IMR-90 (cell line): ENCODE data around the gene RHPN2. TPM values are rescaled to one million over a fixed set of nuclear protein-coding genes. Genes with fewer than 3 reads are reported as not detected.

Source experiments
- ATAC-seq: fragments of 200-7000 bp; cut with Tn5 transposase; 2 replicates; pipeline ENCODE4 v1.9.1; 2020; ENCODE audit warnings: low read depth, mild to moderate bottlenecking, moderate library complexity
- BruUV-seq: library from RNA; stranded (reverse); fragments of 400-500 nt; replicated peaks from 2 replicates; lab custom pipeline; 2021; lab: Mats Ljungman, UMichigan
- CTCF ChIA-PET: fragments of 300-600 bp; formaldehyde crosslinking; extraction: SDS; loops from one replicate; lab custom pipeline; 2021; ENCODE audit warnings: antibody characterized with exemption; lab: Yijun Ruan, JAX
- POLR2A ChIA-PET: fragments of 300-600 bp; sonication (Branson Sonifier 250); formaldehyde crosslinking; loops from one replicate; lab custom pipeline; 2022; ENCODE audit warnings: antibody characterized with exemption; ENCODE audit not compliant: unreplicated experiment; lab: Charles Lee
- DNase-seq: peaks from one replicate; pipeline ENCODE4 v3.0.0; 2013
- H2AFZ ChIP-seq: replicated peaks from 2 replicates; pipeline ENCODE3; 2013; ENCODE audit warnings: low read length, mild to moderate bottlenecking; ENCODE audit not compliant: poor library complexity
- H2AK5ac ChIP-seq: 2 replicates; pipeline ENCODE4 v1.6.1; 2013; ENCODE audit warnings: low read depth, low read length, inconsistent platforms
- H2AK9ac ChIP-seq: replicated peaks from 2 replicates; pipeline ENCODE3; 2013; ENCODE audit warnings: mild to moderate bottlenecking, low read depth, low read length, moderate library complexity; ENCODE audit not compliant: poor library complexity
- H2BK120ac ChIP-seq: 2 replicates; pipeline ENCODE4 v1.6.1; 2013; ENCODE audit warnings: low read depth, low read length, inconsistent platforms
- H2BK15ac ChIP-seq: 3 replicates; pipeline ENCODE4 v1.6.1; 2013; ENCODE audit warnings: low read depth, low read length, inconsistent platforms
- H2BK20ac ChIP-seq: 2 replicates; pipeline ENCODE4 v1.6.1; 2013; ENCODE audit warnings: low read depth, mild to moderate bottlenecking, inconsistent platforms, low read length, moderate library complexity
- H2BK5ac ChIP-seq: 2 replicates; pipeline ENCODE4 v1.6.1; 2013; ENCODE audit warnings: mild to moderate bottlenecking, low read depth, low read length, inconsistent platforms; ENCODE audit not compliant: poor library complexity, severe bottlenecking
- H3K14ac ChIP-seq: replicated peaks from 2 replicates; pipeline ENCODE4 v1.6.1; 2013; ENCODE audit warnings: low read depth, low read length, inconsistent platforms
- H3K18ac ChIP-seq: 2 replicates; pipeline ENCODE4 v1.6.1; 2013; ENCODE audit warnings: low read depth, low read length, control low read depth
- H3K23ac ChIP-seq: 2 replicates; pipeline ENCODE4 v1.6.1; 2013; ENCODE audit warnings: low read depth, low read length, inconsistent platforms
- H3K27ac ChIP-seq: 2 replicates; pipeline ENCODE4 v1.5.1; 2013; ENCODE audit warnings: mild to moderate bottlenecking, control low read depth, low read length; ENCODE audit not compliant: insufficient read depth
- H3K27me3 ChIP-seq: 2 replicates; pipeline ENCODE4 v1.6.1; 2013; ENCODE audit warnings: low read length; ENCODE audit not compliant: control insufficient read depth, insufficient read depth
- H3K36me3 ChIP-seq: 2 replicates; pipeline ENCODE4 v1.6.1; 2013; ENCODE audit warnings: low read length, mixed read lengths; ENCODE audit not compliant: control insufficient read depth, insufficient read depth
- H3K4ac ChIP-seq: 2 replicates; pipeline ENCODE4 v1.6.1; 2013; ENCODE audit warnings: low read depth, low read length, inconsistent platforms
- H3K4me1 ChIP-seq: 2 replicates; pipeline ENCODE4 v1.6.1; 2013; ENCODE audit warnings: low read length, mixed read lengths; ENCODE audit not compliant: control insufficient read depth, insufficient read depth
- H3K4me2 ChIP-seq: 2 replicates; pipeline ENCODE4 v1.6.1; 2013; ENCODE audit warnings: low read depth, mild to moderate bottlenecking, control low read depth, low read length, moderate library complexity
- H3K4me3 ChIP-seq: 2 replicates; pipeline ENCODE4 v1.5.1; 2013; ENCODE audit warnings: low read depth, mild to moderate bottlenecking, control low read depth, low read length, moderate library complexity; ENCODE audit not compliant: insufficient read depth
- H3K56ac ChIP-seq: 2 replicates; pipeline ENCODE4 v1.6.1; 2013; ENCODE audit warnings: low read length, inconsistent platforms; ENCODE audit not compliant: insufficient read depth; ENCODE audit errors: extremely low read depth
- H3K79me1 ChIP-seq, 2 experiments: 2 replicates each; pipeline ENCODE4 v1.6.1; 2013; ENCODE audit warnings: low read length in 2 of 2, inconsistent platforms in 1 of 2, low read depth in 1 of 2
- H3K9ac ChIP-seq: 2 replicates; pipeline ENCODE4 v1.6.1; 2013; ENCODE audit warnings: low read depth, low read length, control low read depth
- H3K9me1 ChIP-seq: 2 replicates; pipeline ENCODE4 v1.6.1; 2013; ENCODE audit warnings: low read length, inconsistent platforms; ENCODE audit not compliant: insufficient read depth
- H3K9me3 ChIP-seq: 2 replicates; pipeline ENCODE4 v1.6.1; 2013; ENCODE audit warnings: low read length; ENCODE audit not compliant: control insufficient read depth, insufficient read depth
- H4K20me1 ChIP-seq: 2 replicates; pipeline ENCODE4 v1.6.1; 2013; ENCODE audit warnings: low read length, inconsistent platforms; ENCODE audit not compliant: insufficient read depth
- H4K5ac ChIP-seq: 2 replicates; pipeline ENCODE4 v1.6.1; 2013; ENCODE audit warnings: mild to moderate bottlenecking, low read depth, low read length, control low read depth
- H4K8ac ChIP-seq, 2 experiments: 2 replicates each; pipeline ENCODE4 v1.6.1; 2013; ENCODE audit warnings: low read depth in 2 of 2, low read length in 2 of 2, control low read depth in 1 of 2, inconsistent platforms in 1 of 2
- H4K91ac ChIP-seq: 2 replicates; pipeline ENCODE4 v1.6.1; 2013; ENCODE audit warnings: low read depth, low read length, inconsistent platforms; ENCODE audit not compliant: insufficient read depth
- CEBPB ChIP-seq: IDR thresholded peaks from 2 replicates; pipeline ENCODE4 v1.6.1; 2012; ENCODE audit warnings: low read depth, low read length, improper control_type of control experiment
- CHD1 ChIP-seq: IDR thresholded peaks from 2 replicates; pipeline ENCODE4 v1.6.1; 2012; ENCODE audit warnings: low read depth, low read length, improper control_type of control experiment
- MAFK ChIP-seq: IDR thresholded peaks from 2 replicates; pipeline ENCODE4 v1.6.1; 2012; ENCODE audit warnings: low read depth, low read length, improper control_type of control experiment
- NFE2L2 ChIP-seq: fragments of 150-350 bp; IDR thresholded peaks from 2 replicates; pipeline ENCODE4 v1.6.1; 2016; ENCODE audit warnings: low read depth, mild to moderate bottlenecking, low read length
- POLR2A ChIP-seq: IDR thresholded peaks from 2 replicates; pipeline ENCODE4 v1.6.1; 2012; ENCODE audit warnings: mild to moderate bottlenecking, low read depth, low read length
- RAD21 ChIP-seq: IDR thresholded peaks from 2 replicates; pipeline ENCODE4 v1.6.1; 2012; ENCODE audit warnings: low read length, improper control_type of control experiment
- RCOR1 ChIP-seq: IDR thresholded peaks from 2 replicates; pipeline ENCODE4 v1.6.1; 2012; ENCODE audit warnings: mild to moderate bottlenecking, low read length, improper control_type of control experiment; ENCODE audit not compliant: insufficient replicate concordance
- WGBS, 2 experiments: methylation state at CpG; one replicate each; pipeline versions ENCODE4 v1.1.5 to v1.1.7; 2013; ENCODE audit warnings: missing lambda C conversion rate in 2 of 2; ENCODE audit not compliant: insufficient read length in 1 of 2; ENCODE audit errors: extremely low coverage in 2 of 2; 5-methylcytosine and 5-hydroxymethylcytosine counted together
- dilution Hi-C: fragments of 300-500 bp; cut with HindIII; formaldehyde crosslinking; loops from one replicate; pipeline ENCODE4 v1.14.3; 2018; ENCODE audit warnings: low sequenced_read_pairs; ENCODE audit not compliant: unreplicated experiment
- in situ Hi-C: fragments of 300-500 bp; cut with MboI; formaldehyde crosslinking; loops from 3 replicates; pipeline ENCODE4 v1.14.3; 2019; ENCODE audit warnings: low sequenced_read_pairs, inconsistent platforms, mixed read lengths
- intact Hi-C: fragments of 100-400 bp; cut with micrococcal nuclease; formaldehyde crosslinking; loops from 2 replicates; pipeline ENCODE4 v1.10.0; 2022
- polyA plus RNA-seq, 3 experiments: library from polyadenylated mRNA; depleted of rRNA; stranded (reverse); fragments of >200 nt; gene quantifications; 2 replicates each; pipeline ENCODE4 v1.2.3, GENCODE V29; 2012; ENCODE audit warnings: low replicate concordance in 1 of 3
- total RNA-seq: library from RNA; depleted of rRNA; stranded (reverse); fragments of >200 nt; gene quantifications from 2 replicates; pipeline ENCODE4 v1.2.3, GENCODE V29; 2012
- TF ChIP-seq, protein P1 (sequence below): fragments of 150-350 bp; IDR thresholded peaks from 2 replicates; pipeline ENCODE4 v1.6.1; 2016; ENCODE audit warnings: low read depth, mild to moderate bottlenecking, low read length, moderate library complexity, borderline replicate concordance

Gene RHPN2
- total and polyA plus RNA-seq, 2 of the 4 experiments (the other 2 are of a cell fraction): 2.3 to 4.0 TPM

DNA sequence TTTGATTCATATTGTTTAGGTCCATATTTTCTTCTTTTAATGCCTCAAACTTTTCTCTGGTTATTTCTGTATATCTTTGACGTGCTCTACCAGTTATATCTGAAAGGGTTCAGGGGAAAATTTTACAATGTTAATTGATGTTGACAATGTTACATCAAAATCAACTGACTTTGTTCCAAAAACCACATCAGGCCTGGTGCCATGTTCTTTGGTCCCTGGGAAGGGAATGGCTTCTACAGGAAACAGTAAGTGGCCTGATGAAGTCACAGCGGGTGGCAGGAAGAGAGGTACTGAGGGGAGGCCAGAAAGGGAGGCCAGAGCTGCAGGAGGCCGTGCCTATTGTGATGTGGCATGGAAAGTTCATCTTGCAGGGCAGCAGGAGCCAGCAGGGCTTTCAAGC is 131.1 kb downstream of the RHPN2 start:
- H4K20me1 ChIP-seq: no peaks in the 10 kb centered on the region
- no peak overlapping the region for H2BK5ac ChIP-seq
- intact Hi-C loops (no loop called here), in situ Hi-C loops (no loop called here), dilution Hi-C loops (no loop called here)
- BruUV-seq: no TSS peak
- no peaks in the 10 kb centered on the region; the same call in 1 of the 2 replicates for H3K9me1 ChIP-seq
- peaks cover 24% of the 10 kb centered on the region for H3K36me3 ChIP-seq
- H3K4ac ChIP-seq: no peak overlapping the region
- no peak overlapping the region for H2BK20ac ChIP-seq
- WGBS, 2 experiments: 94% methylated on average over 2 of the region's 3 CpGs; no CpG with 5 or more reads in 1 of the 2 experiments
- ChIA-PET CTCF (no interaction called here), POLR2A (no interaction called here)
- H3K23ac ChIP-seq: no peak overlapping the region
- no peak overlapping the region for H3K18ac ChIP-seq
- H3K4me3 ChIP-seq: no peak overlapping the region
- H3K56ac ChIP-seq: no peak overlapping the region
- DNase-seq: no peak
- H3K4me1 ChIP-seq: no peaks in the 10 kb centered on the region
- H3K14ac ChIP-seq: no peak overlapping the region
- TF ChIP-seq NFE2L2: no peak
- no peak for TF ChIP-seq POLR2A
- no peak for TF ChIP-seq RAD21
- TF ChIP-seq CHD1: no peak
- no peak for TF ChIP-seq MAFK
- no peak for TF ChIP-seq CEBPB
- TF ChIP-seq, protein P1, sequence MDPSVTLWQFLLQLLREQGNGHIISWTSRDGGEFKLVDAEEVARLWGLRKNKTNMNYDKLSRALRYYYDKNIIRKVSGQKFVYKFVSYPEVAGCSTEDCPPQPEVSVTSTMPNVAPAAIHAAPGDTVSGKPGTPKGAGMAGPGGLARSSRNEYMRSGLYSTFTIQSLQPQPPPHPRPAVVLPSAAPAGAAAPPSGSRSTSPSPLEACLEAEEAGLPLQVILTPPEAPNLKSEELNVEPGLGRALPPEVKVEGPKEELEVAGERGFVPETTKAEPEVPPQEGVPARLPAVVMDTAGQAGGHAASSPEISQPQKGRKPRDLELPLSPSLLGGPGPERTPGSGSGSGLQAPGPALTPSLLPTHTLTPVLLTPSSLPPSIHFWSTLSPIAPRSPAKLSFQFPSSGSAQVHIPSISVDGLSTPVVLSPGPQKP: no peak
- no peak for TF ChIP-seq RCOR1
- no peak overlapping the region for H4K5ac ChIP-seq
- no peaks in the 10 kb centered on the region for H3K79me1 ChIP-seq
- H3K4me2 ChIP-seq: no peak overlapping the region
- H3K9ac ChIP-seq: no peak overlapping the region
- H4K91ac ChIP-seq: no peak overlapping the region
- H3K27ac ChIP-seq: no peak overlapping the region
- ATAC-seq: no peak
- H2AFZ ChIP-seq: no peak overlapping the region
- H2BK120ac ChIP-seq: no peak overlapping the region
- H2AK9ac ChIP-seq: no peak overlapping the region
- H4K8ac ChIP-seq: no peak overlapping the region
- no peak overlapping the region for H2AK5ac ChIP-seq
- H2BK15ac ChIP-seq: no peak overlapping the region
- no peaks in the 10 kb centered on the region for H3K27me3 ChIP-seq
- no peaks in the 10 kb centered on the region for H3K9me3 ChIP-seq
